SK-N-MC (cell line): Measurements from ENCODE around the gene SUGT1.
"Not testable (repeated sequence)": the region's sequence is repeated elsewhere in the genome, so short reads cannot be mapped to it uniquely, and the experiment has no call there.

Experiments
- DNase-seq: peaks from one replicate; pipeline ENCODE4 v3.0.0-alpha.2; 2011; ENCODE audit warnings: low read depth, low spot score
- H3K27ac ChIP-seq: fragments of 200-600 bp; sonication (generic); 2 replicates; pipeline ENCODE4 v1.5.1; 2016; ENCODE audit warnings: mixed run types
- H3K36me3 ChIP-seq: fragments of 200-600 bp; sonication (generic); 2 replicates; pipeline ENCODE4 v1.6.1; 2017; ENCODE audit warnings: antibody characterized with exemption, low read length, mixed read lengths; ENCODE audit not compliant: insufficient read depth
- H3K4me3 ChIP-seq: fragments of 200-600 bp; sonication (generic); 2 replicates; pipeline ENCODE4 v1.5.1; 2016
- H3K9ac ChIP-seq: fragments of 200-600 bp; sonication (generic); 2 replicates; pipeline ENCODE4 v1.8.0; 2017; ENCODE audit warnings: mixed run types, mixed read lengths; ENCODE audit not compliant: insufficient read length
- H3K9me3 ChIP-seq: fragments of 200-600 bp; sonication (generic); 2 replicates; pipeline ENCODE4 v1.6.1; 2017; ENCODE audit warnings: low read depth, mild to moderate bottlenecking, antibody characterized with exemption, low read length, moderate library complexity, mixed read lengths
- EZH2 ChIP-seq: fragments of 200-600 bp; sonication (generic); IDR thresholded peaks from one replicate; pipeline ENCODE4 v1.6.1; 2017; ENCODE audit warnings: antibody characterized with exemption
- FOXP2 ChIP-seq: optimal IDR thresholded peaks from 2 replicates; pipeline ENCODE3; 2011; ENCODE audit warnings: mild to moderate bottlenecking, moderate library complexity; ENCODE audit not compliant: insufficient read depth; ENCODE audit errors: extremely low read length, control extremely low read depth
- POLR2AphosphoS5 ChIP-seq: IDR thresholded peaks from 2 replicates; pipeline ENCODE4 v1.6.1; 2012; ENCODE audit warnings: mild to moderate bottlenecking, low read depth, low read length, borderline replicate concordance

SUGT1 gene

GRCh38 chr13:52652196-52652979 lies at the start of gene SUGT1:
SUGT1 (plus strand) TSS chr13:52652836; CDS start chr13:52652921, 85 bp downstream.
- Histone ChIP-seq H3K9me3 (no peaks in the 10 kb centered on the region), H3K4me3 (peak within 1 kb of the TSS; percentile 94), H3K36me3 (peaks cover 36% of the 10 kb centered on the region), H3K27ac (peak within 1 kb of the TSS; percentile 99), H3K9ac (peak within 1 kb of the TSS; percentile 99)
- TF ChIP-seq POLR2AphosphoS5, result peak; percentile 90
- no peak for TF ChIP-seq FOXP2
- DNase-seq, result peak; percentile 91

DNA sequence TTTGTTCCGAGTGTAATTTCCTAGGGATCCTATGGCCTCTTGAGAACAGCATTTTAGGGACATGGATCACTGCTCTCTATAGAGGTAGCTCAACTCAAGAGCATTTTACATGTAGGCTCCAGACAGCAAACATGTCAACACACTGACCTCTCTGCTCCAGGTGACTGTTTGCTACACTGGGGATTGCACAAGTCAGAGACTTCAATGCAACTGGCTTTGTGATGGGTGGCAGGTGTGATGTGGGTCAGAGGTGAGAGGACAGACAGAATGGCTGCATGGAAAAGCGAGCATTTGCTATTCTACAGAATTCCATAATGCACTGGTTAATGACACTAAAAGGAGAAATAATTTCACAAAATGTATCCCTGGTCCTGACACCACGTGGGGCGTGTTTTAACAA lies 49.3 kb upstream of the SUGT1 start:
- not testable (repeated sequence) for H3K27ac ChIP-seq, H3K4me3 ChIP-seq, DNase-seq, H3K9ac ChIP-seq, H3K36me3 ChIP-seq, H3K9me3 ChIP-seq

DNA sequence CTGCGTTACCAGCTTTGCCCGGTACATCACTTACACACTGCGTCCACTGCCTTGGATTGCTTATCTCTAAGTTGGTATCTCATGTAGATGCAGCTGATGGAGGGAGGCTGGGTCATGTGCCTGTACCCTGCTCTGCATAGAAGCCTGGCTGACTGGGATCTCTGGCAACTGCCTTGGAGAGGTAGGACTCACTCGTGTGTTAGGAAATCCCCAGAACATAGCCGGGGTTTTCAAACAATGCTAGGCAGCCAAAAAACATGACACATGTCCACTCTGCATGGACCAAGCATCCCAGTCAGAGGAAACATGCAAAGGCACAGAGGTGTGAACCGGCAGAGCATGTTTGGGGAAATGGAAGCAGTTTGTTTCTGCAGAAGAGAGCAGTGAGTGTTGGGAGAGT lies 46.5 kb upstream of the SUGT1 start:
- H3K36me3 ChIP-seq, H3K9me3 ChIP-seq, DNase-seq, H3K27ac ChIP-seq, H3K4me3 ChIP-seq, H3K9ac ChIP-seq: not testable (repeated sequence)

DNA sequence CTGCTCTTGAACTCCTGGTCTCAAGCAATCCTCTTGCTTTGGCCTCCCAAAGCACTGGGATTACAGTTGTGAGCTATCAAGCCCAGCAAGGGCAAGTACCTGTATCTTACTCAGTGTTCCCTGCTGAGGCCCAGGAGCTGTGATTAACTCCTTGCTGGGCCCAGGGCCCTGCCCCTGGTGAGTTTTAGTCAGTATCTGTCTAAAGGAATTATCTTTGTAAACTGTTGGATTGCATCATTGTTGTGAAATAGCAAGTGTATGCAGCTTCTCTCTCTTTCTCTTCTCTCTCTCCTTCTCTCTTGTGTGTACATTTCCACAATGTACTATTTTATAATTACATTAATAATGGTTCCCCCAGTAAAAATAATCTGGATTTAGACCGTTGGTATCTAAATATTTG lies 45.8 kb upstream of the SUGT1 start:
- H3K9me3 ChIP-seq, H3K9ac ChIP-seq, DNase-seq, H3K27ac ChIP-seq, H3K4me3 ChIP-seq, H3K36me3 ChIP-seq: not testable (repeated sequence)

GRCh38 chr13:52608184-52608583 lies 44.5 kb upstream of the SUGT1 start:
- not testable (repeated sequence) for H3K27ac ChIP-seq, H3K4me3 ChIP-seq, H3K9me3 ChIP-seq, H3K36me3 ChIP-seq, H3K9ac ChIP-seq, DNase-seq

- H3K9me3 ChIP-seq, H3K9ac ChIP-seq, H3K36me3 ChIP-seq, H3K4me3 ChIP-seq, H3K27ac ChIP-seq: not testable (repeated sequence)
- DNase-seq, result peak; percentile 24
Observed at GRCh38 chr13:52609013-52609606, 43.5 kb upstream of the SUGT1 start.

DNA sequence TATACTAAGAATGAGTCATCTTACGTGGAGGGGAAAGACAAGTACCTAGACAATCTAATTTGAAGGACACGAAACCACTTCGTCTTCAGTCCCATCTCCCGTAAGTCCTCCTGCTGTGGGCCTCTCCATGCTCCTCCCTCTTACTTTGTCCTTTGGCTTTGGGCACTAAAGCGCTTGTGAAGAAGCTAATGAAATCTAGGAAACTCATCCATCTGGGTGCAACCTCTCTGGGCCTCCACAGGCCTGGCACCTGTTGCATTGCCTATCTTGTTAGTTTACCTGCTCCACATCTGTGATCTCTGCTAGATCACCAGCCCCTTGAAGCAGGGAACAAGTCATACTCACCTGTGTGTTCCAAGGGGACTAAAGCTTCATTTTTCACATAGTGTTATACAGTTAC lies 42.5 kb upstream of the SUGT1 start:
- not testable (repeated sequence) for H3K27ac ChIP-seq, H3K4me3 ChIP-seq, H3K9ac ChIP-seq, H3K9me3 ChIP-seq, DNase-seq, H3K36me3 ChIP-seq

GRCh38 chr13:52615134-52615801 lies 37.4 kb upstream of the SUGT1 start:
- no peak for DNase-seq
- TF ChIP-seq FOXP2, result no peak
- no peak for TF ChIP-seq EZH2
- no peak for TF ChIP-seq POLR2AphosphoS5

GRCh38 chr13:52615812-52616211 lies 36.8 kb upstream of the SUGT1 start:
- Histone ChIP-seq H3K4me3 (no peak overlapping the region), H3K36me3 (0 out of 2 replicates have a peak, but pooled peaks cover 5% of the 10 kb centered on the region), H3K9ac (no peak overlapping the region), H3K9me3 (no peaks in the 10 kb centered on the region; the same call in 1 of the 2 replicates), H3K27ac (no peak overlapping the region)
- DNase-seq, result no peak
- TF ChIP-seq EZH2 (no peak), POLR2AphosphoS5 (no peak), FOXP2 (no peak)

More at GRCh38 chr13:52615134-52615801, 37.4 kb upstream of the SUGT1 start:
- no peak overlapping the region for H3K4me3 ChIP-seq
- 0 out of 2 replicates have a peak, but pooled peaks cover 5% of the 10 kb centered on the region for H3K36me3 ChIP-seq
- no peaks in the 10 kb centered on the region; the same call in 1 of the 2 replicates for H3K9me3 ChIP-seq
- no peak overlapping the region for H3K9ac ChIP-seq
- H3K27ac ChIP-seq, result no peak overlapping the region
